Stimulated activated naive CD4-positive, alpha-beta T cell treated with Interleukin-2 at 50 U/mL for 16 hours (primary cell): ENCODE measurements around the gene PDIA2.
A peak's percentile ranks its signal among the peaks of the same experiment; 100 is the strongest.
"Not testable (repeated sequence)": the region's sequence is repeated elsewhere in the genome, so short reads cannot be mapped to it uniquely, and the experiment has no call there.

ENCODE experiments used
- DNase-seq: peaks from one replicate; lab custom pipeline; 2025; lab: John Stamatoyannopoulos, UW

PDIA2 gene, protein sequence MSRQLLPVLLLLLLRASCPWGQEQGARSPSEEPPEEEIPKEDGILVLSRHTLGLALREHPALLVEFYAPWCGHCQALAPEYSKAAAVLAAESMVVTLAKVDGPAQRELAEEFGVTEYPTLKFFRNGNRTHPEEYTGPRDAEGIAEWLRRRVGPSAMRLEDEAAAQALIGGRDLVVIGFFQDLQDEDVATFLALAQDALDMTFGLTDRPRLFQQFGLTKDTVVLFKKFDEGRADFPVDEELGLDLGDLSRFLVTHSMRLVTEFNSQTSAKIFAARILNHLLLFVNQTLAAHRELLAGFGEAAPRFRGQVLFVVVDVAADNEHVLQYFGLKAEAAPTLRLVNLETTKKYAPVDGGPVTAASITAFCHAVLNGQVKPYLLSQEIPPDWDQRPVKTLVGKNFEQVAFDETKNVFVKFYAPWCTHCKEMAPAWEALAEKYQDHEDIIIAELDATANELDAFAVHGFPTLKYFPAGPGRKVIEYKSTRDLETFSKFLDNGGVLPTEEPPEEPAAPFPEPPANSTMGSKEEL

GRCh38 chr16:283033-283805 lies at the start of gene PDIA2:
PDIA2 (plus strand) TSS chr16:283164; CDS start chr16:283170, 6 bp downstream.
- DNase-seq, result no peak

DNA sequence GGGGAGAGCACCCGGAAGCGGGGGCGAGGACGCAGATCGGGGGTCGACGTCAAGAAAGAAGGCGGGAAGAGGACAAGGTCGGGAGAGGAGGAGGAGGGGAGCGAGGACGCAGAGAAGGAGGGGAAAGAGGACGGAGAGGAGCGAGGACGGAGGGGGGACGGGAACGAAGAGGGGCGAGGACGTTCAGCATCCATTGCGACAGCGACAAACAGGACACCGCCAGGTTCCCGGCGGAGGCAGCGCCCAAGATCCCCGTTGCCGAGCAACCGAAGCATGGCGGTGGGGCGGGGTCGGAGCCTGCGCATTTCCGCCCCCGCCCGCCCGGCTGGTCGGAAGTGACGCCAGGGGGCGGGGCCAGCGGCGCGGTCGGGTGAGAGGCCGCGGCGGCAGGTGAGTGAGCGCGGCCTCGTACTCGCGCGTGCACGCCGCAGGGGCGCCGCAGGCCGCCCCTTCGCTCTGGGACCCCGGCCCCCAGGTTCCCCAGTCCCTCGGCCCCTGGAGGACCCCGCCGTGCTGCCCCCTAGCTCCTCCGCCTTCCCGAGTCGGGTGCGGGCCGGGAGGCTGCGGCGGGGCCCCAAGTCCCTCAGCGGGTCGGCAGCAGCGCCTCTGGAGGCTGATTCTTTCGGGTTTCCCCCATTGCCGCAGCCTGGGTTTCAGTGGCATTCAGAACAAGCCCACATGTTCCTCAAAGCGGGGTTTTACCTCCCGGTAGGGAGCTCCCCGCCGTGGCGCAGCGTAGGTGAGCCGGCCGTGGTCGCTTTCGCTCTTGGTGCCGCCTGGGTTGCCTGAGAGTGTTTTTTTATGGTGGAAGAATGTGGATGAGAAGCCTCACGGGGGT lies 48.3 kb upstream of the PDIA2 start, which contains the start of gene FAM234A:
Gene FAM234A (plus strand): TSS at position 354 of the 838 bp plus-strand sequence. CDS start 19,593 bp downstream, outside the sequence.
- peak; percentile 93 for DNase-seq

GRCh38 chr16:239948-240277 lies 43.1 kb upstream of the PDIA2 start:
- DNase-seq, result no peak

DNA sequence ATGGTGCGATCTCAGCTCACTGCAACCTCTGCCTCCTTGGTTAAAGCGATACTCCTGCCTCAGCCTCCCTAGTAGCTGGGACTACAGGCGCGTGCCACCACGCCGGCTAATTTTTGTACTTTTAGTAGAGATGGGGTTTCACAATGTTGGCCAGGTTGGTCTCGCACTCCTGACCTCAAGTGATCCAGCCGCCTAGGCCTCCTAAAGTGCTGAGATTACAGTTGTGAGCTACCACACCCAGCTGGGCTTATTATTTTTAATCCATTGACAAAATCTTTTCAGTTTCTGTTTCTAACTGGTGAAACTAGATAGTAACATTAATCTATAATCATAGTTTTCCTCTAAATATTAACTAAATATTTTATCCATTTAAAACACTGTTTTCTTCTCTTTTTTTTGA lies 42.4 kb upstream of the PDIA2 start:
- DNase-seq, result no peak

- no peak for DNase-seq
Observed at GRCh38 chr16:242281-242680, 40.7 kb upstream of the PDIA2 start.

GRCh38 chr16:243348-243747 lies 39.6 kb upstream of the PDIA2 start:
- DNase-seq, result no peak

GRCh38 chr16:245105-245504 lies 37.9 kb upstream of the PDIA2 start:
- no peak for DNase-seq

DNA sequence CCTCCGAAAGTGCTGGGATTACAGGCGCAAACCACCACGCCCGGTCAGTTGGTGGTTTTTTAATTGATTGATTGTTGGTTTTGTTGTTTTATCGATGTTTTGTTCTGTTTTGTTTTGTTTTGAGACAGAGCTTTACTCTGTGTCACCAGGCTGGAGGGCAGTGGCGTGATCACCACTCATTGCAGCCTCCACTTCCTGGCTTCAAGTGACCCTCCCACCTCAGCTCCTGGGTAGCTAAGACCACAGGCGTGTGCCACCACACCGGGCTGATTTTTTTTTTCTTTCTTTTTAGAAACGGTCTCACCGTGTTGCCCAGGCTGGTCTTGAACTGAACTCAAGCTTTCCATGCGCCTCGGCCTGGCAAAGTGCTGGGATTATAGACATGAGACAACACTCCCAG lies 35.9 kb upstream of the PDIA2 start:
- no peak for DNase-seq

GRCh38 chr16:249431-249830 lies 33.5 kb upstream of the PDIA2 start:
- no peak for DNase-seq

- DNase-seq, result peak; percentile 8
Observed at GRCh38 chr16:252366-253337, 30.3 kb upstream of the PDIA2 start.

- DNase-seq, result no peak
Observed at GRCh38 chr16:253833-254232, 29.1 kb upstream of the PDIA2 start.

GRCh38 chr16:254461-254860 lies 28.5 kb upstream of the PDIA2 start:
- no peak for DNase-seq

DNA sequence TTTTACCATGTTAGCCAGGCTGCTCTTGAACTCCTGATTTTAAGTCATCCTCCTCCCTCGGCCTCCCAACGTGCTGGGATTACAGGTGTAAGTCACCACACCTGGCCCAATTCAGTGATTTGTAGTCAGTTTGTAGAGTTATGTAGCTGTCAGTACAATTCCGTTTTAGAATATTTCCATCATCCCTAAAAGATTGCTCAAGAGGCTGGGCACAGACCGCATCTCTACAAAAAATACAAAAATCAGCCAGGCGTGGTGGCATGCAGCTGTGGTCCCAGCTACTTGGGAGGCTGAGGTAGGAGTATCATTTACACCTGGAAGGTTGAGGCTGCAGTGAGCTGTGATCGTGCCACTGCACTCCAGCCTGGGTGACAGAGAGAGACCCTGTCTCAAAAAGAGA lies 27.8 kb upstream of the PDIA2 start:
- no peak for DNase-seq

DNA sequence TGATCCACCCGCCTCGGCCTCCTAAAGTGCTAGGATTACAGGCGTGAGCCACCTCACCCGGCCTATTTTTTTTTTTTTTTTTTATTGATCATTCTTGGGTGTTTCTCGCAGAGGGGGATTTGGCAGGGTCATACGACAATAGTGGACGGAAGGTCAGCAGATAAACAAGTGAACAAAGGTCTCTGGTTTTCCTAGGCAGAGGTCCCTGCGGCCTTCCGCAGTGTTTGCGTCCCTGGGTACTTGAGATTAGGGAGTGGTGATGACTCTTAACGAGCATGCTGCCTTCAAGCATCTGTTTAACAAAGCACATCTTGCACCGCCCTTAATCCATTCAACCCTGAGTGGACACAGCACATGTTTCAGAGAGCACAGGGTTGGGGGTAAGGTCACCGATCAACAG lies 24.9 kb upstream of the PDIA2 start:
- DNase-seq, result not testable (repeated sequence)

GRCh38 chr16:259226-259625 lies 23.7 kb upstream of the PDIA2 start:
- DNase-seq, result no peak

DNA sequence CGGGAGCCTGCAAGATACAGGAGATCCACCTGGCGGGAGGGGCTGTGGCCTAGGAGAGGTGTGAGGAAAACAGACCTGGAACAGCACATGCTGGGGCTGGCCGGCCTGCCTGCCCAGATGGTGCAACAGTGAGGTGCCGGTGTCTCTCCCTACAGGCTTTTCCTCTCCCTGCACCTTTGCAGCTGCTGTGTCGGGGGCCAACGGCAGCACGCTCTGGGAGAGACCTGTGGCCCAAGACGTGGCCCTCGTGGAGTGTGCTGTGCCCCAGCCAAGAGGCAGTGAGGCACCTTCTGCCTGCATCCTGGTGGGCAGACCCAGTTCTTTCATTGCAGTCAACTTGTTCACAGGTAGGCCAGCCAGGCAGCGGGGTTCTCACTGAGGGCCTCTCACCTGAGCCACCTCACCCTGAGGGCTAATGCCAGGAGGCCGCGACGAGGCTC lies 23.1 kb upstream of the PDIA2 start:
- no peak for DNase-seq

DNA sequence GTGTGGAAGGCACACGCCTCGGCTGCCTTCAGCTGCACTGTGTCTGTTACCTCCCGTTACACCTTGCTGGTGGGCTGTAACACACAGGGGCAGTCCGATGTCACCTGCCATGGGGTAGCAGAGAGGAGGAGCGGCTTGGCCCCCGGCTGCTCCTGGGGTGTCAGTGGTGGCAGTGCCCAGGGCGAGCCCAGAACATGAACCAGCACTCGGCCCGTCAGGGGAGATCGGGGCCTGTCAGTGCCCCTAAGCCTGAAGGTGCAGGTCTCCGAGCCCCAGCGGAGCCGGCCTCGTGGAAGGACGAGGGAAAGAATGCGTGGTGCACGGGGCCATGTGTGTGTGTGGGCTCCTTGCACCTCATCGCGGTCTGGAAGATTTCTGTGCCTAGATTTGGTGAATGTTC lies 22.6 kb upstream of the PDIA2 start:
- DNase-seq, result no peak

DNA sequence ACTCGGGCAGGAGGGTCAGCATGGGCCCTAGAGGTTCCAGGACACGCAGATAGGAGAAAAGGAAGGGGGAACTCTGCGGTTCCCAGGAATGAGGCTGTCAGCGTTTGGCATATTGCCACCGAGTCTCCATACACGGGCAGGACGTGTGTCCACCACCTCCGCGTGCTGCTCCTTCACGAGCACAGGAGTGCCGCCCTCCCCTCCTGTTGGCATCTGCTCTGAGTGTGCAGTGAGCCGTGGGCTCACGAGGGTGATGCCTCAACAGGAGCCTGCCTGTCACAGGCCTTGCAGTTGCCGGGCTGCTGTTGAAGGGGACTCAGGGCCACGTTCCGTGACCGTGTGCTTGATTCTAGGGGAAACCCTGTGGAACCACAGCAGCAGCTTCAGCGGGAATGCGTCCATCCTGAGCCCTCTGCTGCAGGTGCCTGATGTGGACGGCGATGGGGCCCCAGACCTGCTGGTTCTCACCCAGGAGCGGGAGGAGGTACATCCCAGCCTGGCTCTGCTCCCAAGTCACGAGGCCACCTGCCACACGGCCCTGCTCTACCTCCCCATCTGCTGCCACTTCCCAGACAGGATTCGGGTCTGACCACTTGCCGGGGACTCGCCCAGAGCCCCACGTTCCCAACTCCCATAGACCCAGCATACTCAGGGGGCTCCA lies 21.8 kb upstream of the PDIA2 start:
- no peak for DNase-seq

DNA sequence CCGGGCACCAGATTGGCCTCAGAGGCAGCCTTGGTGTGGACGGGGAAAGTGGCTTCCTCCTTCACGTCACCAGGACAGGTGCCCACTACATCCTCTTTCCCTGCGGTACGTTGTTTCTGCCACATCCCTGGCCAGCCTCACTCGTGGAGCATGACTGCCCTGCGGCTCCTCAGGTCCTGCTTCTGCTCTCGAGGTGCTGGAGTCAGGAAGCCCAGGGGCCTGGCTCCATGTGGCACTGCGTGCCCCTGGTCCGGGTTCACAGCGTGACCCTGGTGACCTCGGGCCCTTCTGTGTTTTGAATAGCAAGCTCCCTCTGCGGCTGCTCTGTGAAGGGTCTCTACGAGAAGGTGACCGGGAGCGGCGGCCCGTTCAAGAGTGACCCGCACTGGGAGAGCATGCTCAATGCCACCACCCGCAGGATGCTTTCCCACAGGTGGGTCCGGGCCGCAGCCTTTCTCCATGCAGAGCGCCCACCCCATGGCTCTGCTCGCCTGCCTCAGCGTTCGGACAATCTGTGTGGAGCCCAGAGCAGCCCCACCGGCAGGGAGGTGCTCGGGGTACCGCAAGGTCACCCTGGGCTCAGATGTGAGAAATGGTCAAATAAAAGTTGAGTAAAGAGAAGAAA lies 20.7 kb upstream of the PDIA2 start:
- DNase-seq, result no peak
